ENCODE results near the gene SPINK5.
A peak's percentile ranks its signal among the peaks of the same experiment; 100 is the strongest.

The SPINK5 gene

DNA sequence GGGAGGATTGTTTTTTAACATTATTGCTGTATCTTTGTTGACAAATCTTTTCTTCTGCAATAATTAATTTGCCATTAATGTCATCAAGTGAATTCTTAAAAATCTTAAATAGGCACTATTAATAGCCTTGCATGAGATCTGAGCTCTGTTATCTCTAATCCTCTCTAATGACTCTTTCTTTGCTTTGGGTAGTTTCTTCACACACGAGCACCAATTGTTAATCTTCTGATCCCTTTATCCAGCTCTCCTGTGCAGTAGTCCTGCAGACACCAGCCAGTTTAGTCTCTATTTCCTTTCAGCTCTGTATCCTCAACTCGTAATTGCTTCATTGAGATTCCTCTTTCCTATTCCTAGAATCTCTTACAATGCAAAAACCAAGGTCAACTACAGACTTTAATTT, 112.7 kb downstream of the SPINK5 start:
- no peak for TF ChIP-seq EZH2phosphoT487 (IDR thresholded peaks at IDR 0.05; ENCODE audit: borderline replicate concordance)
- TF ChIP-seq CTCF (conservative IDR thresholded peaks at IDR 0.05; ENCODE audit: low read length): no peak
- no peaks in the 10 kb centered on the region for H3F3A ChIP-seq (ENCODE audit: low read depth)
- no peaks in the 10 kb centered on the region for H3K79me2 ChIP-seq (ENCODE audit: insufficient read depth, low read length)
- no peak overlapping the region for H3K9ac ChIP-seq (ENCODE audit: low read depth, low read length, poor library complexity, severe bottlenecking)
- H3K27me3 ChIP-seq (ENCODE audit: insufficient read depth, low read length, poor library complexity, severe bottlenecking): no peaks in the 10 kb centered on the region
- H3K9me2 ChIP-seq (replicated peaks; ENCODE audit: low read depth, low read length): no peaks in the 10 kb centered on the region
- no peaks in the 10 kb centered on the region for H3K4me1 ChIP-seq (ENCODE audit: insufficient read depth, low read length, poor library complexity, severe bottlenecking)
- H4K20me1 ChIP-seq (ENCODE audit: insufficient read depth, low read length, poor library complexity, severe bottlenecking): no peaks in the 10 kb centered on the region
- no peak overlapping the region for H3K4me2 ChIP-seq (ENCODE audit: low read depth, low read length, poor library complexity, severe bottlenecking)
- H2AFZ ChIP-seq (ENCODE audit: low read length): no peak overlapping the region
- H3K4me3 ChIP-seq (ENCODE audit: low read length, poor library complexity, severe bottlenecking): no peak overlapping the region
- H3K36me3 ChIP-seq (ENCODE audit: insufficient read depth, low read length): no peaks in the 10 kb centered on the region
- H3K9me3 ChIP-seq (ENCODE audit: insufficient read depth, low read depth, low read length): no peaks in the 10 kb centered on the region

GRCh38 chr5:148177207-148177606, 113.4 kb downstream of the SPINK5 start:
- H3K36me3 ChIP-seq (ENCODE audit: insufficient read depth, low read length): no peaks in the 10 kb centered on the region
- H3K4me1 ChIP-seq (ENCODE audit: insufficient read depth, low read length, poor library complexity, severe bottlenecking): no peaks in the 10 kb centered on the region
- H4K20me1 ChIP-seq (ENCODE audit: insufficient read depth, low read length, poor library complexity, severe bottlenecking): no peaks in the 10 kb centered on the region
- no peaks in the 10 kb centered on the region for H3F3A ChIP-seq (ENCODE audit: low read depth)
- no peak overlapping the region for H3K4me2 ChIP-seq (ENCODE audit: low read depth, low read length, poor library complexity, severe bottlenecking)
- no peak overlapping the region for H3K9ac ChIP-seq (ENCODE audit: low read depth, low read length, poor library complexity, severe bottlenecking)
- H3K79me2 ChIP-seq (ENCODE audit: insufficient read depth, low read length): no peaks in the 10 kb centered on the region
- H3K9me2 ChIP-seq (replicated peaks; ENCODE audit: low read depth, low read length): no peaks in the 10 kb centered on the region
- no peak overlapping the region for H3K4me3 ChIP-seq (ENCODE audit: low read length, poor library complexity, severe bottlenecking)
- TF ChIP-seq EZH2phosphoT487 (IDR thresholded peaks at IDR 0.05; ENCODE audit: borderline replicate concordance) (no peak), CTCF (conservative IDR thresholded peaks at IDR 0.05; ENCODE audit: low read length) (no peak)
- H2AFZ ChIP-seq (ENCODE audit: low read length): no peak overlapping the region
- no peaks in the 10 kb centered on the region for H3K27me3 ChIP-seq (ENCODE audit: insufficient read depth, low read length, poor library complexity, severe bottlenecking)
- no peaks in the 10 kb centered on the region for H3K9me3 ChIP-seq (ENCODE audit: insufficient read depth, low read depth, low read length)

- Histone ChIP-seq H3K9me3 (ENCODE audit: insufficient read depth, low read depth, low read length) (no peaks in the 10 kb centered on the region), H3K4me3 (ENCODE audit: low read length, poor library complexity, severe bottlenecking) (no peak overlapping the region), H3K27me3 (ENCODE audit: insufficient read depth, low read length, poor library complexity, severe bottlenecking) (no peaks in the 10 kb centered on the region), H3K9ac (ENCODE audit: low read depth, low read length, poor library complexity, severe bottlenecking) (no peak overlapping the region), H3K9me2 (replicated peaks; ENCODE audit: low read depth, low read length) (no peaks in the 10 kb centered on the region), H4K20me1 (ENCODE audit: insufficient read depth, low read length, poor library complexity, severe bottlenecking) (no peaks in the 10 kb centered on the region), H3K36me3 (ENCODE audit: insufficient read depth, low read length) (no peaks in the 10 kb centered on the region), H3K4me1 (ENCODE audit: insufficient read depth, low read length, poor library complexity, severe bottlenecking) (no peaks in the 10 kb centered on the region), H3F3A (ENCODE audit: low read depth) (no peaks in the 10 kb centered on the region), H3K79me2 (ENCODE audit: insufficient read depth, low read length) (no peaks in the 10 kb centered on the region), H2AFZ (ENCODE audit: low read length) (no peak overlapping the region), H3K4me2 (ENCODE audit: low read depth, low read length, poor library complexity, severe bottlenecking) (no peak overlapping the region)
- TF ChIP-seq EZH2phosphoT487 (IDR thresholded peaks at IDR 0.05; ENCODE audit: borderline replicate concordance) (no peak), CTCF (conservative IDR thresholded peaks at IDR 0.05; ENCODE audit: low read length) (peak; percentile 83)
These were observed 115.5 kb downstream of the SPINK5 start for GRCh38 chr5:148179234-148179824.

Measured in Loucy (cell line).